KOPT-K1 (cell line): ENCODE measurements around the gene PALLD.
"Not testable (repeated sequence)": the region's sequence is repeated elsewhere in the genome, so short reads cannot be mapped to it uniquely, and the experiment has no call there.

Experiments
- H3K27ac ChIP-seq: fragments of 200-600 bp; sonication (generic); 2 replicates; pipeline ENCODE4 v1.5.1; 2016; ENCODE audit warnings: antibody characterized with exemption, mild to moderate bottlenecking, low read depth, low read length; ENCODE audit not compliant: poor library complexity, severe bottlenecking
- H3K36me3 ChIP-seq: fragments of 200-600 bp; sonication (generic); 2 replicates; pipeline ENCODE4 v1.5.1; 2017; ENCODE audit warnings: antibody characterized with exemption, mild to moderate bottlenecking, low read length, moderate library complexity; ENCODE audit not compliant: insufficient read depth
- H3K9me3 ChIP-seq: fragments of 200-600 bp; sonication (generic); 2 replicates; pipeline ENCODE4 v1.5.1; 2017; ENCODE audit warnings: antibody characterized with exemption, low read length, mild to moderate bottlenecking; ENCODE audit not compliant: insufficient read depth, poor library complexity, severe bottlenecking

Gene PALLD

GRCh38 chr4:168925789-168926490 is 429.1 kb downstream of the PALLD start:
- Histone ChIP-seq H3K27ac (no peak overlapping the region), H3K9me3 (peaks cover 8% of the 10 kb centered on the region), H3K36me3 (peaks cover 76% of the 10 kb centered on the region)

GRCh38 chr4:168928346-168928745 is 431.5 kb downstream of the PALLD start:
- Histone ChIP-seq H3K36me3 (peaks cover 60% of the 10 kb centered on the region), H3K27ac (no peak overlapping the region), H3K9me3 (peaks cover 25% of the 10 kb centered on the region)

- H3K9me3 ChIP-seq: peaks cover 25% of the 10 kb centered on the region
- H3K36me3 ChIP-seq: peaks cover 59% of the 10 kb centered on the region
- H3K27ac ChIP-seq: no peak overlapping the region
Measured at GRCh38 chr4:168928875-168929274, 432.0 kb downstream of the PALLD start.

GRCh38 chr4:168930413-168931196 is 433.8 kb downstream of the PALLD start:
- Histone ChIP-seq H3K36me3 (peaks cover 41% of the 10 kb centered on the region), H3K9me3 (peaks cover 25% of the 10 kb centered on the region), H3K27ac (no peak overlapping the region)

- Histone ChIP-seq H3K27ac (no peak overlapping the region), H3K36me3 (peaks cover 35% of the 10 kb centered on the region), H3K9me3 (peaks cover 25% of the 10 kb centered on the region)
Measured at GRCh38 chr4:168931215-168931650, 434.4 kb downstream of the PALLD start.

- Histone ChIP-seq H3K36me3 (peaks cover 28% of the 10 kb centered on the region), H3K9me3 (peaks cover 25% of the 10 kb centered on the region), H3K27ac (no peak overlapping the region)
Measured at GRCh38 chr4:168932138-168932537, 435.3 kb downstream of the PALLD start.

- H3K36me3 ChIP-seq: peaks cover 16% of the 10 kb centered on the region
- H3K9me3 ChIP-seq: peaks cover 25% of the 10 kb centered on the region
- H3K27ac ChIP-seq: no peak overlapping the region
Measured at GRCh38 chr4:168933423-168933822, 436.6 kb downstream of the PALLD start.

- H3K36me3 ChIP-seq, H3K27ac ChIP-seq, H3K9me3 ChIP-seq: not testable (repeated sequence)
Measured at GRCh38 chr4:168937473-168937872, 440.6 kb downstream of the PALLD start.

GRCh38 chr4:168942985-168943384 is 446.1 kb downstream of the PALLD start:
- Histone ChIP-seq H3K27ac (no peak overlapping the region), H3K9me3 (peaks cover 4% of the 10 kb centered on the region), H3K36me3 (no peaks in the 10 kb centered on the region)

- no peaks in the 10 kb centered on the region for H3K36me3 ChIP-seq
- no peak overlapping the region for H3K27ac ChIP-seq
- peaks cover 4% of the 10 kb centered on the region for H3K9me3 ChIP-seq
Measured at GRCh38 chr4:168945291-168945690, 448.4 kb downstream of the PALLD start.

- H3K27ac ChIP-seq, H3K9me3 ChIP-seq, H3K36me3 ChIP-seq: not testable (repeated sequence)
Measured at GRCh38 chr4:168952821-168953246, 456.0 kb downstream of the PALLD start.

- Histone ChIP-seq H3K36me3 (no peaks in the 10 kb centered on the region), H3K9me3 (no peaks in the 10 kb centered on the region), H3K27ac (no peak overlapping the region)
Measured at GRCh38 chr4:168955674-168956073, 458.8 kb downstream of the PALLD start.

- Histone ChIP-seq H3K9me3 (no peaks in the 10 kb centered on the region), H3K36me3 (no peaks in the 10 kb centered on the region), H3K27ac (no peak overlapping the region)
Measured at GRCh38 chr4:168960716-168961115, 463.9 kb downstream of the PALLD start.

GRCh38 chr4:168972596-168972995 is 475.7 kb downstream of the PALLD start:
- H3K27ac ChIP-seq: no peak overlapping the region
- peaks cover 15% of the 10 kb centered on the region for H3K36me3 ChIP-seq

More at GRCh38 chr4:168972596-168972995, 475.7 kb downstream of the PALLD start:
- H3K9me3 ChIP-seq: peaks cover 42% of the 10 kb centered on the region
